Adrenal gland (tissue), 5 donors: Measurements from ENCODE around the gene EVPL.

Experiments used
- CTCF ChIP-seq, 6 experiments: fragments of 450-650 bp in 4 of 6; fragments of 200-600 bp in 2 of 6; sonication (generic) in 1 of 6; IDR thresholded peaks; 1 replicate in 5 of 6; 2 replicates in 1 of 6; pipeline versions ENCODE4 v1.5.1 to v1.8.0; 2016 to 2021; ENCODE audit warnings: antibody characterized with exemption in 6 of 6, mild to moderate bottlenecking in 2 of 6, moderate library complexity in 1 of 6
- POLR2A ChIP-seq, 2 donors: fragments of 450-650 bp; IDR thresholded peaks; one replicate each; pipeline ENCODE4 v1.6.1; 2017; ENCODE audit warnings: antibody characterized with exemption in 2 of 2, mild to moderate bottlenecking in 2 of 2, moderate library complexity in 1 of 2
- donor health status: DM: no; HTN: no; CAD: no.

- TF ChIP-seq CTCF (IDR thresholded peaks at IDR 0.05) (no peak), POLR2A (IDR thresholded peaks at IDR 0.05) (no peak)
Observed at GRCh38 chr17:76007131-76007849, 19.8 kb downstream of the EVPL start.
